HG03196 (cell line): ENCODE measurements around the gene SGF29.
"Not testable (repeated sequence)": the region's sequence is repeated elsewhere in the genome, so short reads cannot be mapped to it uniquely, and the experiment has no call there.

ENCODE experiments used
- ATAC-seq: cut with Tn5 transposase; IDR thresholded peaks from one replicate; pipeline ENCODE4 v1.9.1; 2021; ENCODE audit not compliant: unreplicated experiment

The SGF29 gene

DNA sequence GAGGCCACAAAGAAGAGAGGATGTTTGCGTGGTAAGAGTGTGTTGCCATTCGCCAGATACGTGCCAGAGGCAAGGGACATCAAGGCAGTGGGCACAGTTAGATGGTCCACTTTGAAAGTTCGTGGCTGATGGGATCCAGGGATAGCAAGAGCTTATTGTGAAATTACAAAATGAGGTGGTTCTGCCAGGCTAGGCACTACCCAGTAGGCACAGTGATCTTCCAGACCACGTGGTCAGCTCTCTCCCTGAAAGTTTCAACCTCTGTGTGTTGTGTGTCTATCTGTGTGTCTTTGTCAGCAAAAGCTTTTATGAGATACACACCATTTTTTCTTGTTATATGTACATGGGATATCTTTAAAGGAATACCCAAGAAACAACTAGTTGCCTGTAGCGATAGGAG lies 9.5 kb downstream of the SGF29 start:
- ATAC-seq: no peak

DNA sequence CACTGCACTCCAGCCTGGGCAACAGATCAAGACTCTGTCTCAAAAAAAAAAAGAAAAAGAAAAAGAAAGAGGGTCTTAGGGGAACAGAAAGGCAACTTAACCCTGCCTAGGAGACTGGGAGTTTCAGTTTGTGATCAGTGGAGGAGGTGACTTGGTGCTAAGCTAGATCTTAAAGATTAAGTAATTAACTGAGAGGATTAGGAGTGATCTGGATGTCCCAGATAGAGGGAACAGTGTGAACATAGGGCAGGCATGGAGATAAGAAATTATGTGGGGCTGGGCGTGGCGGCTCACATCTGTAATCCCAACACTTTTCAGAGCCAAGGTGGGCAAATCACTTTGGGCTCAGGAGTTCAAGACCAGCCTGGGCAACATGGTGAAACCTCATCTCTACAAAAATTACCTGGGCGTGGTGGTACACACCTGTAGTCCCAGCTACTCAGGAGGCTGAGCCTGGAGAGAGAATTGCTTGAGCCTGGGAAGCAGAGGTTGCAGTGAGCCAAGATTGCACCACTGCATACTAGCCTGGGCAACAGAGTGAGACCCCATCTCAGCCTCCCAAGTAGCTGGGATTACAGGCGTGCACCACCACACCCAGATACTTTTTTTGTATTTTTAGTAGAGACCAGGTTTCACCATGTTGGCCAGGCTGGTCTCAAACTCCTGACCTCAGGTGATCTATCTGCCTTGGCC lies 12.7 kb downstream of the SGF29 start:
- not testable (repeated sequence) for ATAC-seq

DNA sequence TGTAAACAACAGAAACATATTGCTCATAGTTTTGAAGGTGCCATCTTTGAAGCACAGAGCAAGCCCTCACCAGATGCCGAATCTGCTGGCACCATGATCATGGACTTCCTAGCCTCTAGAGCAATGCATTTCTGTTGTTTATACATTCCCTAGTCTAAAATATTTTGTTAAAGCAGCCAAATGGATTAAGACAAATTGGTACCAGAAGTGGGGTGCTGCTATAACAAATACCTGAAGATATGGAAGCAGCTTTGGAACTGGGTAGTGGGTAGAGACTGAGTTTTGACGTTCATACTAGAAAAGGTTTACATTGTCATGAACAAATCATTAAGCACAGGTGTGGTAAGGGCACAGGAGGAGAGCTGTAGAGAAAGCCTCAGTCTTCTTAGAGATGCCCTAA lies 13.6 kb downstream of the SGF29 start:
- ATAC-seq: no peak

DNA sequence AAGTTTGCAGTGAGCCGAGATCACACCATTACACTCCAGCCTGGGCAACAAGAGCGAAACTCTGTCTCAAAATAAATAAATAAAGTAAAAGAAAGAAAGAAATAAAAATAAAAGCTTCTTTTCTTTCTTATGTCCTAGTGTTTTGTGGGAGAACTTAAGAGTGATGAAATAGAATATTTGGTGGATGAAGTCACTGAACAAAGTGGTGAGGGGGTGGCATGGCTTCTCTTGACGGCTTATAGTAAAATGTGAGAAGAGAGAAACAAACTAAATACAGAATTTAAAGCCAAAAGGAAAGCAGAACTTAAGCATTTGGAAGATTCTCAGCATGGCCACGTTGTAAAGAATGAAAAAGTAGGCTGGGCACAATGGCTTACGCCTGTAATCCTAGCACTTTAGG lies 15.3 kb downstream of the SGF29 start:
- ATAC-seq: no peak

DNA sequence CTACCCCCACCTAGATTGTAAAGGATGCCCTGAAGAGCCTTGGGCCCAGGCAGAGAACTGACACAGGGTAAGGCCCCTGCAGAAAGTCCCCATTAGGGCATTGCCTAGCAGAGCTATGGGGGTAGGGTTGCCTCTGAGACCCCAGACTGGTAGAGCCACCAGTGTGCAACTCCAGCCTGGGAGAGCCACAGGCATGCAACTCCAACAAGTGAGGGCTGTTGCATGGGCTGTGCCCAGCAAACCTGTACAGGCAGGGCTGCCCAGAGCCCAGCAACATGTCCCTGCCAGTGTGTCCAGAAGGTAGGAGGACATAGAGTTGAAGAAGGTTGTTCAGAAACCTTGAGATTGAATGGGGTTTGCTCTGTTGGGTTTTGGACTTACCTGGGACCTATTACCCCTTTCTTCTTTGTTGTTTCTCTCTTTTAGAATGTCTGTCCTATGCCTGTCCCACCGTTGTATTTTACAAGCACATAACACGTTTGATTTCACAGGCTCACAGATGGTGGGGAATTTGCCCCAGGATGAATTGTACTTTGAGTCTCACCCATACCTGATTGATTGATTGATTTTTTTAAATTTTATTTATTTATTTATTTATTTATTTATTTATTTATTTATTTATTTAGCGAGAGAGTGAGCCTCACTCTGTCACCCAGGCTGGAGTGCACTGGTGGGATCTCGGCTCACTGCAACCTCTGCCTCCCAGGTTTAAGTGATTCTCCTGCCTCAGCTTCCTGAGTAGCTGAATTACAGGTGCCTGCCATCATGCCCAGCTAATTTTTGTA lies 16.4 kb downstream of the SGF29 start:
- ATAC-seq: no peak

DNA sequence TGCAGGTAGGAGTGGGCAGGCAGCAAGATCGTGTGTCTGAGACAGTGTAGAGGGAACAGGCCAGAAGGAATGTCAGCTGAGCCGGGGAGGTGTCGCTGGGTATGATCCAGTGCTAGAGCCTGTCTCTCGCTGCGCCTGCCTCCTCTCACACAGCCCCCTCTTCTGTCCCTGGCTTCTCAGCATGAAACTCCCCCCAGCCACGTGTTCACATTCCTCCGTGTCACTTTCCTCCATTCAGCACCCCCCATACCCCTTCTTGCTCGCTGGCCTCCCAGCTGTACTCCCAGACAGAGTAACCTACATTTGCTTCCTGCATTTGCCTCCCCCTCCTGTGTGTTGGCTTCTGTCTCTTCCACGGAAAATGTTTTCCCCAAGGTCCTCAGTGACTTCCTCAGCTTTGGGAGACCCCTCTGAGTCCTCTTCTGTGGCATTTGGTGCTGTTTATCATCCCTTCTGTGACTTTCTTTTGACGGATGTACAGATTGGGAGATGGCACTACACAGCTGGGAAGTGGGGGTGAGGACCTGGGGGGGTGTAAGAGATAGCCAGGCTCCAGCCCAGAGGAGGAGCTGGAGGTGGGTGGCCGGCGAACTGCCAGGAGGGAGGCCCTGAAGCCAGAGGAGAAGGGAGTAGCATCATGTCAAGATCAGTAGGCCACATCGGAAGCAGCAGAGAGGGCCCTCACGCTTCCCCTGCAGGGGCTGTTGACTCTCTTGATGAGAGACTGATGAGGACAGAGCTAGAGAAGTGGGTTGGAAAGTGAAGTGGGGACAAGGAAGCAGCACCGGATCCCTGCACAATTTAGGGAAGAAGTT lies 19.2 kb downstream of the SGF29 start:
- ATAC-seq: no peak

DNA sequence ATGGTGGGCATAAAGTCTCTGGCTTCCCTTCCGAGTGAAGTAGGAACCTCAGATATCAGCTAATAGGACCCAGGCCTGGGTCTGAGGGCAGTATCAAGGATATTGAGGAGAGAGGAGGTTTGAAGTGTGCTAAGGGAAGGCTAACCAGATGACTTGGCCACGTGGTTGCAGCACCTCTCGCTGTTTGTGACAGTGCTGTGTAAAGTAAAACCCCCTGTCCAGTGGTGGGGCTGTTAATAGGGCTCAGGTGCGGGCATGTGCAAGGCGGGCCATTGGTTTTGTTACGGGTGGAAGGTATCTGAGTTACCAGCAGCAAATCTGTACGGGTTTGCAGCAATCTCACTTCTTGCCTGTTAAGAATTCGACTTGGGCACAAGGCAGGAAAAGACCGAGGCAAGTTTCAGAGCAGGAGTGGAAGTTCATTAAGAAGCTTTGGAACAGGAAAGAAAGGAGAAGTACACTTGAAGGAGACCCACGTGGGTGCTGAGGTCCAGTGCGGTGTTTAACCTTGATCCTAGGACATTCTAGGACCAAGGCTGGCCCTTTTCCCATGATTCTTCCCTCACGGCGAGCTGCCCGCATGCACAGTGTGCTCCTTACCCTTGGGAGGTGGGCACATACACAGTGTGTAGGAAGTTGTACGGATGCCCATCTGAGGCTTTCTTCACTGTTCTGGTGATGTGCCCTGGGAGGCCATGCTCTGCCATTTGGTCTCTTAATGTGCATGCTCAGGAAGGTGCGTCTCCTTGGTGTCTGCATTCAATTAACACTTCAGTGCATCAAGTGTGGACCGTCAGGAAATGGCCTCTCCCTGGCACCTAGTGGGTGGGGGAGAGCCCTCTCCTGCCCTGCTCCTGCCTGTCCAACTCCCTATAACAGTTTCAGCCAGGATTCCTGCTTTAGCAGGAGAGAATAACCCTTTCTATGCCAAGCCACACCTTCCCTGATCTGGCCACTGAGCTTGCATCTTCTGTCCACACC lies 20.3 kb downstream of the SGF29 start:
- no peak for ATAC-seq

DNA sequence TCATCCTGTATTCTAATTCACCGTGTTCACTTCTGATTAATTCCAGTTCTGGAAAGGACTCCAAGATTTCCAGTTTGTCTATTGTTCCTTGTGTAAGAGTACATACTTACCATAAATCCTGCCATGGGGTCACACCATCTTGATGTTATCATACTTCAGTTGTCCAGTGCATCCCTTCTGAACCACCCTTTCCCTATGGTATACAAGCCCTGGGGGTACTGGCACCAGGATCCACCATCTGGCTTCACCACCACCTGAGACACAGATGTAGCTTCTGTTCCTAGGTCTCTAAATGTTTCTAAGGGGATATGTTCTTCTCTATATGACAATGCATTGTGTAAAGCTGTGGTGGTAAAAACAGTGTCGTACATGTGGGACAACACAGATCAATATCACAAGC lies 21.2 kb downstream of the SGF29 start:
- no peak for ATAC-seq

DNA sequence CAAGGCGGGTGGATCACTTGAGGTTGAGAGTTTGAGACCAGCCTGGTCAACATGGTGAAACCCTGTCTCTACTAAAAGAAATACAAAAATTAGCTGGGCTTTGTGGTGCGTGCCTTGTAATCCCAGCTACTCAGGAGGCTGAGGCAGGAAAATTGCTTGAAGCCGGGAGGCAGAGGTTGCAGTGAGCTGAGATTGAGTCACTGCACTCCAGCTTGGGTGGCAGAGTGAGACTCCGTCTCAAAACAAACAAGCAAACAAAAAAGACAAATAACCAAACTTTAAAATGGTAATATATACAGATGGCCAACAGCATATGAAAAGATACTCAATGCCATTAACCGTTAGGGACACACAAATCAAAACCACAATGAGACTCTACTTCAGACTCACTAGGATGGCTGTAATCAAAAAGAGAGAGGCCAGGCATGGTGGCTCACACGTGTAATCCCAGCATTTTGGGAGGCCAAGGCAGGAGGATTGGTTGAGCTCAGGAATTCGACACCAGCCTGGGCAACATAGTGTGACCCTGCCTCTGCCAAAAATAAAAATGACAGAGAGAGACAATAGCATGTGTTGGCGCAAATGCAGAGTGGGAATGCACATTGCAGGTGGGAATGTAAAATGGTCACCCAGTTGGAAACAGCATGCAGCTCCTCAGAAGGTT lies 21.9 kb downstream of the SGF29 start:
- no peak for ATAC-seq

DNA sequence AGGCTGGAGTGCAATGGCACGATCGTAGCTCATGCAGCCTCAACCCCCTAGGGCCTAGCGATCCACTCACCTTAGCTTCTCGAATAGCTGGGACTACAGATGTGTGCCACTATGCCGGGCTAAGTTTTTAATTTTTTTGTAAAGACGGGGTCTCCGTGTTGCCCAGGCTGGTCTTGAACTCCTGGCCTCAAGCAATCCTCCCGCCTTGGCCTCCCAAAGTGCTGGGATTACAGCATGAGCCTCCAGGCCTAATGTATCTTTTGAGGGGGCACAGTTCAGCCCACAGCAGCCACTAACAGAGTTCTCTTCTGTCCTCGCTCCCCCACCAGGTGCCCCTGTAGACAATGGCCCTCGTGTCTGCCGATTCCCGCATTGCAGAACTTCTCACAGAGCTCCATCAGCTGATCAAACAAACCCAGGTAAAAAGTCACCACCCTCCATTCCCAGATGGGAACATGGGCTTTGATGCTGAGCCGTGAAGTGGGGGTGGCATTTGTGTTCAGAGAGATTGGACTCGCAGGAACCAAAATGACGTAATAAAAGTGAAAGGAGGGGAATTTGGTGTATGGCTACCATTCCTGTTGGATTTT lies 27.1 kb downstream of the SGF29 start:
- ATAC-seq: no peak

DNA sequence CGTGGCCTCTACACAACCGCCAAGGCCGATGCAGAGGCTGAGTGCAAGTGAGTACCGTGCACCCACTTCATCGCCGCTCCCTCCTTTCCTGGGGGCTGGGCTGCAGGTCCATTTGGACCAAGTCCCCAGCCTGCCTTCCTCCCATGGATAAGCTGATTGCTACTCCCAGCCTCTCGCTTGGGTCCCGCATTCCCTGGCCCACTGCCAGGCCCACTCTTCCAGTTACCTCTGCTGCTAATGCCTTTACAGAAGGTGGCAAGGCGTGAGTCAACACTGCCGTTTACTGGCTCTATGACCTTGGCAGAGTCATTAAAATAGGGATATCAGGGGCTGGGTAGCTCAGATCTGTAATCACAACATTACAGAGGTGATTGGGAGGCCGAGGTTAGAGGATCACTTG lies 32.0 kb downstream of the SGF29 start:
- ATAC-seq: no peak

DNA sequence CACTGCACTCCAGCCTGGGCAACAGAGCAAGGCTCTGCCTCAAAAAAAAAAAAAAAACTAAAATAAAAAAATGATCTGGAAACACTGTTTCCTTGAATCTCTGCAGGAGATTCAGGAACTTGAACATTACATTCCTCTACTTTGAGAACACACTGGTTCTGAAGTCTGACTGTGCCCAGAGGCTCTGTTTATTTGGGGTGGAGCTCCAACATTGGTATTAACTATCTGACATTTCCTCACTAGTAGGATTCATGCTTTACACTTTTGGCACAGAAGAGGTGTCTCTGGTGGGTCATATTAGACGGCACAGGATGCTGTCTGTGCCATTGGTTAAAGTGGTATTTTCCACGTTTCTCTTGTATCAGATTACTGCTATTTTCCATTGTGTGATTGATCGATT lies 32.7 kb downstream of the SGF29 start:
- ATAC-seq: no peak

DNA sequence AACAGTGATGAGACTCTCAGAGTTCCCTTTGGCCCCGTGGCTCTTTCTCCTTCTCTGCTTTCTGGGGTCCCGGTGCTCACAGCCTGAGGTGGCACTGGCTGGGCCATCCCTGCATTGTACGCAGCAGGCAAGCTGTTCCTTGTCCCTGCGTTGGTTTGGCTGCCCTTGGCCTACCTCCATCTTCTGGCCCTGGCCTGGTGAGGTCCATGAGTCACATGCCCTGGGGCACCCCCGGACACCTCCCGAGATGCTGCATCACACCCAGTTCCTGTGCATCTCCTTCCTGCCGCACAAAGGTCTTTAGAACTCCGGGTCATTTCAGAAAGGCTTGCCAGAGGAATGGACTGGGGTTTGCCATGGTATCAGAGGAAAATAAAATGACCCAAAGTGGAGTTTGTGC lies 33.7 kb downstream of the SGF29 start:
- no peak for ATAC-seq

DNA sequence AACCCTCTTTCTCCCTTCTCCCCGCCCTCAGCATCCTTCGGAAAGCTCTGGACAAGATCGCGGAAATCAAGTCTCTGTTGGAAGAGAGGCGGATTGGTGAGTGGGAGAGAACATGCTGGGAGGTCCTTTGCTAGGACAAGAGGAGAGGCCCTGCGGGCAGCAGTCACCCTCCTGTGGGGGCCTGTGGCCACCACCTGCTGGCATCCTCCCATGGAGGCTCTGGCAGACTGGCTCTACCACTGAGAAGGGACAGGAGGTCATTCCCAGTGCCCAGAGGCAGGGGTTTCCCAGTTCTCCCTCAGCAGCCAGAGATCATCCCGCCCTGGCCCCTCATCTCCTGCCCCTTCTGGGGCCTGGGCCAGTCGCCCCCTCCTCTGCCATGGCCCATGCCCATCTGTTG lies 35.3 kb downstream of the SGF29 start:
- no peak for ATAC-seq

DNA sequence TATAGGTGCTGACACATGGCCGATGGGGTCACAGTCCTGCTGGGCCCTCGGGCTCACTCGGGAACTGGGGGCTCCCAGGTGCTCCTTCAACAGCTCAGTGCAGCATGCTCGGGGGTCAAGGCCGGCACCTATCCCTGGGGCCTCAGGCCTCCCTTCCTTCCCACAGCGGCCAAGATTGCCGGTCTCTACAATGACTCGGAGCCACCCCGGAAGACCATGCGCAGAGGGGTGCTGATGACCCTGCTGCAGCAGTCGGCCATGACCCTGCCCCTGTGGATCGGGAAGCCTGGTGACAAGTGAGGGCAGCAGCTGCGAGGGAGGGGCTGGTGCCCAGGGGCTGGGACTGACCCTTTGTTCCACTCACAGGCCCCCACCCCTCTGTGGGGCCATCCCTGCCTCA lies 36.2 kb downstream of the SGF29 start:
- no peak for ATAC-seq

DNA sequence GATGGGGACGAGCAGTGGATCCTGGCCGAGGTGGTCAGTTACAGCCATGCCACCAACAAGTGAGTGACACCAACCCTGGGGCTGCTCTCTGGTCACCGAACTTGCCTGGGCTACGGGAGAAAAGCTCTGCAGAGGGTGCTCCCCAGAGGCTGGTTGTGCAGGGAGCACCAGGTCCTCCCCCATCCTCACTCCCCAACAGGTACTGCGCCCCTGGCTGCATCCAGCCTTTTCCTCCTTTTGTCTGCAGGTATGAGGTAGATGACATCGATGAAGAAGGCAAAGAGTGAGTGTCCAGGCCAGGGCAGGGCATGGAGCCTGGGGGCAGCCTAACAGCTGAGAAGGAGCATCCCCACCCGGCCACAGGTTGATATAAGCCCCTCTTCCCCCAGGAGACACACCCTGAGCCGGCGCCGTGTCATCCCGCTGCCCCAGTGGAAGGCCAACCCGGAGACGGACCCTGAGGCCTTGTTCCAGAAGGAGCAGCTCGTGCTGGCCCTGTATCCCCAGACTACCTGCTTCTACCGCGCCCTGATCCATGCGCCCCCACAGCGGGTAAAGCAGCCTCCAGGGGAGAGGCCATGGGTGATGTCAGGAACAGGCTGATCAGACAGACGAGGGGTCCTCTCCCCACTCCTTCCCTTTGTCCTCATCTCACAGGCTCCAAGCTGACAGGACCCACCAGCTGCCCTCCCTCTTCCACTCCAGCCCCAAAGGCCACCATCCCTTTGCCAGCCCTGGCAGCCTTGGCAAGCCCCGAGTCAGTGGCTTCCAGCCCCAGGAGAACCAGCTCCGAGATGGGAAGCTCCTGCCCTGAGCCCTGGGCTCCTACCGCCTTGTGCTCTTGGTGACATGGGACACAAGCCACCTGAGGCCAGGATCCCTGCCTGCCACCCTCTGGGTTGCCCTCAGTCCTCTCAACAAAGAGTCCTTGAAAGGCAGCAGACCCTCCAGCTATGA lies 36.9 kb downstream of the SGF29 start:
- ATAC-seq: no peak

DNA sequence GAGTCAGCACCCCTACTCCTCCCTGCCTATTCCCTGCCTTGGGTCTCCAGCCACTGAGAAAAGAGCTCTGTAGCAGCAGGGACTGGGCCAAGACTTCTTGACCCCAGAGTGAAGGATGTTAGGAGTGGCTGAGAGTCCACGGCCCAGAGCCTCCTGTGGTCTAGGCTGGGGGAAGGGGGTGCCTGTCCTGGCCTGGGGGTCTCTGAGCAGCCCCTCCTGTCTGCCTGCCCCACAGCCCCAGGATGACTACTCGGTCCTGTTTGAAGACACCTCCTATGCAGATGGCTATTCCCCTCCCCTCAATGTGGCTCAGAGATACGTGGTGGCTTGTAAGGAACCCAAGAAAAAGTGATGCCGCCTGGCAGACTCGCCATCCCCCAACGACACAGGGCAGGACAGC lies 37.6 kb downstream of the SGF29 start:
- no peak for ATAC-seq

DNA sequence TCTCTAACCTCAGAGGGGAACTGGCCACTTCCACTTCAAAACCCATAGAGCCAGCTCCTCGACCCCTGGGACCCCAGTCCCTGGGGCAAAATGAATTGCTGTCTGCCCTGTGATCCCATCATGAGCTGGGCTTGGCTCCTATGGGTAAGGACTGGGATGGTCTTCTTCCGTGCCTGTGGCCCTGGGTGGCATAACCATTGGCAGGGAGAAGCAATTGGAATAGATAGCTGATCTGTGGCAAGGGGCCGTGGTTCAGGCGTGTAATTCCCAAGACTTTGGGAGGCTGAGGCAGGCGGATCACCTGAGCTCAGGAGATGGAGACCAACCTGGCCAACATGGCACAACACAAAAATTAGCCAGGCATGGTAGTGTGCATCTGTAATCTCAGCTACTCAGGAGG lies 38.8 kb downstream of the SGF29 start:
- ATAC-seq: no peak
